CD14-positive monocyte (primary cell): Measurements from ENCODE around the gene DOCK1. TPM values are rescaled to one million over a fixed set of nuclear protein-coding genes. Genes with fewer than 3 reads are reported as not detected.

Source experiments
- DNase-seq, 3 donors: peaks; one replicate each; pipeline ENCODE4 v3.0.0-alpha.2; 2011 to 2022
- H2AFZ ChIP-seq: 2 replicates; pipeline ENCODE4 v1.6.0; 2012; ENCODE audit warnings: mild to moderate bottlenecking, low read depth, low read length, inconsistent platforms; ENCODE audit not compliant: insufficient read depth, poor library complexity, severe bottlenecking
- H3K27ac ChIP-seq, 2 donors: 1 replicate in 1 of 2; 2 replicates in 1 of 2; pipeline ENCODE4 v1.5.1; 2012 to 2013; ENCODE audit warnings: low read length in 2 of 2, control low read depth in 1 of 2, inconsistent platforms in 1 of 2, low read depth in 1 of 2, mild to moderate bottlenecking in 1 of 2
- H3K27me3 ChIP-seq, 2 donors: one replicate each; pipeline versions ENCODE4 v1.6.0 to v1.6.1; 2011 to 2013; ENCODE audit warnings: low read length in 2 of 2; ENCODE audit not compliant: control insufficient read depth in 2 of 2, insufficient read depth in 2 of 2
- H3K36me3 ChIP-seq, 2 donors: replicated peaks in 1 of 2; 1 replicate in 1 of 2; 2 replicates in 1 of 2; pipeline versions ENCODE4 v1.5.1 to v1.6.1; 2012 to 2013; ENCODE audit warnings: low read length in 2 of 2, control low read depth in 1 of 2, inconsistent platforms in 1 of 2, mild to moderate bottlenecking in 1 of 2; ENCODE audit not compliant: insufficient read depth in 2 of 2, control insufficient read depth in 1 of 2
- H3K4me1 ChIP-seq, 2 donors: 1 replicate in 1 of 2; 2 replicates in 1 of 2; pipeline versions ENCODE4 v1.5.1 to v1.6.1; 2012 to 2013; ENCODE audit warnings: low read length in 2 of 2, control low read depth in 1 of 2, inconsistent platforms in 1 of 2, mild to moderate bottlenecking in 1 of 2, moderate library complexity in 1 of 2; ENCODE audit not compliant: insufficient read depth in 2 of 2, control insufficient read depth in 1 of 2
- H3K4me2 ChIP-seq: replicated peaks from 2 replicates; pipeline ENCODE3; 2012; ENCODE audit warnings: low read length, moderate library complexity, mild to moderate bottlenecking; ENCODE audit not compliant: poor library complexity, severe bottlenecking; ENCODE audit errors: extremely low read depth
- H3K4me3 ChIP-seq, 3 experiments: fragments of 200-600 bp in 1 of 3; sonication (generic) in 1 of 3; replicated peaks in 1 of 3; 1 replicate in 2 of 3; 2 replicates in 1 of 3; pipeline ENCODE4 v1.5.1; 2011 to 2013; ENCODE audit warnings: low read length in 3 of 3, mild to moderate bottlenecking in 3 of 3, control low read depth in 2 of 3, low read depth in 2 of 3, inconsistent platforms in 1 of 3, moderate library complexity in 1 of 3
- H3K79me2 ChIP-seq: 2 replicates; pipeline ENCODE4 v1.6.0; 2012; ENCODE audit warnings: mild to moderate bottlenecking, control low read depth, inconsistent platforms, low read length, moderate library complexity; ENCODE audit not compliant: insufficient read depth
- H3K9ac ChIP-seq: 2 replicates; pipeline ENCODE4 v1.6.0; 2017; ENCODE audit warnings: low read length, mild to moderate bottlenecking; ENCODE audit not compliant: insufficient read depth, poor library complexity, severe bottlenecking
- H3K9me3 ChIP-seq, 2 donors: replicated peaks in 1 of 2; 1 replicate in 1 of 2; 2 replicates in 1 of 2; pipeline versions ENCODE4 v1.5.1 to v1.6.1; 2012 to 2013; ENCODE audit warnings: low read length in 2 of 2, control low read depth in 1 of 2; ENCODE audit not compliant: control insufficient read depth in 1 of 2, insufficient read depth in 1 of 2
- H4K20me1 ChIP-seq: 2 replicates; pipeline ENCODE4 v1.6.0; 2012; ENCODE audit warnings: mild to moderate bottlenecking, low read length, control low read depth, moderate library complexity; ENCODE audit not compliant: insufficient read depth
- H3K27ac Mint-ChIP-seq, 7 donors: one replicate each; pipeline ENCODE4 v1.8.0; 2020; ENCODE audit warnings: mild to moderate bottlenecking in 7 of 7, mixed read lengths in 7 of 7, moderate library complexity in 6 of 7, inconsistent platforms in 2 of 7
- H3K27me3 Mint-ChIP-seq, 3 donors: one replicate each; pipeline ENCODE4 v1.8.0; 2021 to 2022; ENCODE audit warnings: low read depth in 3 of 3, mild to moderate bottlenecking in 3 of 3, mixed read lengths in 3 of 3, moderate library complexity in 3 of 3, inconsistent platforms in 1 of 3
- H3K36me3 Mint-ChIP-seq, 2 donors: one replicate each; pipeline ENCODE4 v1.8.0; 2020; ENCODE audit warnings: mixed read lengths in 2 of 2, inconsistent platforms in 1 of 2, mild to moderate bottlenecking in 1 of 2
- H3K4me1 Mint-ChIP-seq: one replicate; pipeline ENCODE4 v1.8.0; 2020; ENCODE audit warnings: mild to moderate bottlenecking, mixed read lengths
- H3K4me3 Mint-ChIP-seq, 2 donors: one replicate each; pipeline ENCODE4 v1.8.0; 2020; ENCODE audit warnings: mild to moderate bottlenecking in 2 of 2, mixed read lengths in 2 of 2, moderate library complexity in 1 of 2
- H3K9me3 Mint-ChIP-seq, 7 donors: one replicate each; pipeline ENCODE4 v1.8.0; 2020 to 2022; ENCODE audit warnings: mixed read lengths in 7 of 7, mild to moderate bottlenecking in 6 of 7, moderate library complexity in 6 of 7, inconsistent platforms in 2 of 7
- CTCF ChIP-seq: fragments of 200-600 bp; IDR thresholded peaks from one replicate; pipeline ENCODE4 v1.8.0; 2022; ENCODE audit warnings: antibody characterized with exemption, mild to moderate bottlenecking
- WGBS: methylation state at CpG from one replicate; pipeline ENCODE4 v1.1.5; 2013; ENCODE audit warnings: missing lambda C conversion rate; ENCODE audit not compliant: insufficient coverage; 5-methylcytosine and 5-hydroxymethylcytosine counted together
- intact Hi-C, 2 donors: fragments of 100-400 bp; cut with micrococcal nuclease; formaldehyde crosslinking; loops; one replicate each; pipeline versions ENCODE4 v1.15.0 to v1.15.1; 2023
- polyA plus RNA-seq, 3 donors: library from polyadenylated mRNA; depleted of rRNA in 1 of 3; unstranded in 2 of 3; stranded (reverse) in 1 of 3; fragments of 300-500 nt in 2 of 3; fragments of >200 nt in 1 of 3; fragmentation: Illumina TruSeq in 2 of 3; gene quantifications; 1 replicate in 2 of 3; 2 replicates in 1 of 3; pipeline ENCODE4 v1.2.3, GENCODE V29; 2012 to 2021

The DOCK1 gene
- polyA plus RNA-seq, 3 donors = 0.31 to 0.35 TPM; not detected in 1

- no peaks in the 10 kb centered on the region for H3K4me1 ChIP-seq
- H3K27ac Mint-ChIP-seq = no peak overlapping the region
- peaks cover 6% of the 10 kb centered on the region for H3K4me1 Mint-ChIP-seq
- no peak overlapping the region for H3K4me2 ChIP-seq
- H2AFZ ChIP-seq = no peak overlapping the region
- intact Hi-C loops = no loop called here
- H3K27me3 ChIP-seq = no peaks in the 10 kb centered on the region
- no peak overlapping the region for H3K27ac ChIP-seq
- H4K20me1 ChIP-seq = no peaks in the 10 kb centered on the region
- no peaks in the 10 kb centered on the region for H3K79me2 ChIP-seq
- no peaks in the 10 kb centered on the region for H3K36me3 ChIP-seq
- no peak for TF ChIP-seq CTCF
- no peaks in the 10 kb centered on the region for H3K36me3 Mint-ChIP-seq
- peaks cover 0 to 10% (median 4%) of the 10 kb centered on the region in 7 donors for H3K9me3 Mint-ChIP-seq
- no peak overlapping the region for H3K9ac ChIP-seq
- no peak for DNase-seq
- no peaks in the 10 kb centered on the region for H3K27me3 Mint-ChIP-seq
- 98% methylated on average over 4 of the region's 4 CpGs for WGBS
- no peaks in the 10 kb centered on the region for H3K9me3 ChIP-seq
- H3K4me3 Mint-ChIP-seq = no peak overlapping the region
- no peak overlapping the region for H3K4me3 ChIP-seq
Measured at GRCh38 chr10:127082651-127083050, 177.4 kb downstream of the DOCK1 start.

GRCh38 chr10:127085957-127086356, 180.7 kb downstream of the DOCK1 start:
- Histone ChIP-seq H3K4me3 (no peak overlapping the region), H3K9ac (no peak overlapping the region), H3K36me3 (no peaks in the 10 kb centered on the region), H2AFZ (no peak overlapping the region), H3K4me1 (no peaks in the 10 kb centered on the region), H3K27ac (no peak overlapping the region), H3K9me3 (no peaks in the 10 kb centered on the region), H3K27me3 (no peaks in the 10 kb centered on the region), H3K4me2 (no peak overlapping the region), H4K20me1 (no peaks in the 10 kb centered on the region), H3K79me2 (no peaks in the 10 kb centered on the region)
- Mint-ChIP-seq H3K27ac (no peak overlapping the region), H3K4me1 (peaks cover 6% of the 10 kb centered on the region), H3K27me3 (no peaks in the 10 kb centered on the region), H3K4me3 (no peak overlapping the region), H3K36me3 (no peaks in the 10 kb centered on the region), H3K9me3 (peaks cover 0 to 10% (median 3%) of the 10 kb centered on the region in 7 donors)
- DNase-seq = no peak
- no CpG with 5 or more reads among the region's 5 CpGs for WGBS
- TF ChIP-seq CTCF = no peak
- intact Hi-C loops = no loop called here
